Retinal pigment epithelial cell (primary cell): ENCODE measurements around the gene HYOU1.

ENCODE experiments used
- DNase-seq: peaks from one replicate; pipeline ENCODE4 v3.0.0-alpha.2; 2010; ENCODE audit warnings: low read depth
- H3K4me3 ChIP-seq: 2 replicates; pipeline ENCODE4 v1.5.1; 2011; ENCODE audit warnings: mild to moderate bottlenecking, low read length, control low read depth, moderate library complexity
- TF ChIP-seq, protein P1 (sequence below): conservative IDR thresholded peaks from 2 replicates; pipeline ENCODE4 v1.5.1; 2011; ENCODE audit warnings: low read depth, low read length, control low read depth, inconsistent platforms

Gene HYOU1

GRCh38 chr11:119081682-119082260, 24.8 kb upstream of the HYOU1 start:
- H3K4me3 ChIP-seq, result no peak overlapping the region
- TF ChIP-seq, protein P1, sequence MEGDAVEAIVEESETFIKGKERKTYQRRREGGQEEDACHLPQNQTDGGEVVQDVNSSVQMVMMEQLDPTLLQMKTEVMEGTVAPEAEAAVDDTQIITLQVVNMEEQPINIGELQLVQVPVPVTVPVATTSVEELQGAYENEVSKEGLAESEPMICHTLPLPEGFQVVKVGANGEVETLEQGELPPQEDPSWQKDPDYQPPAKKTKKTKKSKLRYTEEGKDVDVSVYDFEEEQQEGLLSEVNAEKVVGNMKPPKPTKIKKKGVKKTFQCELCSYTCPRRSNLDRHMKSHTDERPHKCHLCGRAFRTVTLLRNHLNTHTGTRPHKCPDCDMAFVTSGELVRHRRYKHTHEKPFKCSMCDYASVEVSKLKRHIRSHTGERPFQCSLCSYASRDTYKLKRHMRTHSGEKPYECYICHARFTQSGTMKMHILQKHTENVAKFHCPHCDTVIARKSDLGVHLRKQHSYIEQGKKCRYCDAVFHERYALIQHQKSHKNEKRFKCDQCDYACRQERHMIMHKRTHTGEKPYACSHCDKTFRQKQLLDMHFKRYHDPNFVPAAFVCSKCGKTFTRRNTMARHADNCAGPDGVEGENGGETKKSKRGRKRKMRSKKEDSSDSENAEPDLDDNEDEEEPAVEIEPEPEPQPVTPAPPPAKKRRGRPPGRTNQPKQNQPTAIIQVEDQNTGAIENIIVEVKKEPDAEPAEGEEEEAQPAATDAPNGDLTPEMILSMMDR, result no peak
- no peak for DNase-seq

- TF ChIP-seq, protein P1, result no peak
- no peak overlapping the region for H3K4me3 ChIP-seq
- no peak for DNase-seq
Observed at GRCh38 chr11:119078675-119079420, 21.8 kb upstream of the HYOU1 start.

DNA sequence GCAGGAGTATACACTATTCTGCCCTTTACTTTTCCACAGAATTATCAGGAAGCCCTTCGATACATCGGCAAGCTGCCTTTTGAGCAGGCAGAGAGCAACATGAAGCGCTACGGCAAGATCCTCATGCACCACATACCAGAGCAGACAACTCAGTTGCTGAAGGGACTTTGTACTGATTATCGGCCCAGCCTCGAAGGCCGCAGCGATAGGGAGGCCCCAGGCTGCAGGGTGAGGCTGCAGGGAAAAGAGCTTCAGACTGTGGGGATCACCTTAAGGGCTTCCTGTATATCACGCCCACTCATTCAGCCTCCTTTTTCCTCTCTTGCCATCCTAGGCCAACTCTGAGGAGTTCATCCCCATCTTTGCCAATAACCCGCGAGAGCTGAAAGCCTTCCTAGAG, 20.8 kb upstream of the HYOU1 start:
- DNase-seq, result no peak
- TF ChIP-seq, protein P1, result no peak
- no peak overlapping the region for H3K4me3 ChIP-seq

- TF ChIP-seq, protein P1, result no peak
- peak within 1 kb of the TSS; percentile 99 for H3K4me3 ChIP-seq
- peak; percentile 81 for DNase-seq
Observed at GRCh38 chr11:119067371-119068222, 10.6 kb upstream of the HYOU1 start, which contains the start of gene VPS11. Gene VPS11 (plus strand): TSS chr11:119067818. CDS start chr11:119067824, 6 bp downstream.

GRCh38 chr11:119065369-119065768, 8.4 kb upstream of the HYOU1 start:
- TF ChIP-seq, protein P1, result peak; percentile 49
- H3K4me3 ChIP-seq, result no peak overlapping the region
- DNase-seq, result no peak

GRCh38 chr11:119062779-119063178, 5.8 kb upstream of the HYOU1 start:
- no peak overlapping the region for H3K4me3 ChIP-seq
- no peak for DNase-seq
- TF ChIP-seq, protein P1, result no peak
